K562 (cell line): Measurements from ENCODE around the gene IRAK4. TPM values are rescaled to one million over a fixed set of nuclear protein-coding genes. Genes with fewer than 3 reads are reported as not detected.

ENCODE experiments used
- ATAC-seq: fragments of 200-7000 bp; cut with Tn5 transposase; 3 replicates; pipeline ENCODE4 v1.9.1; 2020; ENCODE audit warnings: moderate library complexity
- BruUV-seq: library from RNA; stranded (reverse); fragments of 400-500 nt; replicated peaks from 2 replicates; lab custom pipeline; 2021; lab: Mats Ljungman, UMichigan
- CTCF ChIA-PET: fragments of 300-600 bp; formaldehyde crosslinking; extraction: SDS; loops from one replicate; lab custom pipeline; 2021; ENCODE audit warnings: low intra/inter-chr PET ratio; lab: Yijun Ruan, JAX
- POLR2A ChIA-PET: fragments of 300-600, 350-650 bp; sonication (Branson Sonifier 250); formaldehyde crosslinking; extraction: SDS; loops from one replicate; lab custom pipeline; 2021; ENCODE audit warnings: antibody characterized with exemption, inconsistent platforms; lab: Yijun Ruan, JAX
- DNase-seq, 4 experiments: peaks; one replicate each; pipeline versions ENCODE4 v3.0.0 to v3.0.0-alpha.2; 2011 to 2018; ENCODE audit warnings: low spot score in 3 of 4, mixed read lengths in 3 of 4; ENCODE audit errors: extremely low read depth in 1 of 4
- FAIRE-seq: peaks from 2 replicates; lab custom pipeline; 2011; peaks lifted over from hg19 to GRCh38; lab: Jason Lieb, UNC
- H2AFZ ChIP-seq: 2 replicates; pipeline ENCODE4 v1.6.0; 2011; ENCODE audit warnings: low read depth, low read length, control low read depth, inconsistent platforms
- H3K27ac ChIP-seq: fragments of 200-600 bp; 3 replicates; pipeline ENCODE4 v1.8.0; 2011; ENCODE audit warnings: low read depth, mild to moderate bottlenecking, control low read depth, inconsistent platforms, low read length, moderate library complexity, mixed read lengths; ENCODE audit errors: extremely low read depth
- H3K27me3 ChIP-seq, 2 experiments: fragments of 300-600 bp in 1 of 2; 2 replicates in 1 of 2; 3 replicates in 1 of 2; pipeline versions ENCODE4 v1.6.0 to v1.8.0; 2011; ENCODE audit warnings: inconsistent platforms in 2 of 2, low read length in 2 of 2, mild to moderate bottlenecking in 1 of 2, mixed read lengths in 1 of 2, moderate library complexity in 1 of 2; ENCODE audit not compliant: control insufficient read depth in 2 of 2, insufficient read depth in 2 of 2
- H3K36me3 ChIP-seq: fragments of 300-600 bp; 3 replicates; pipeline ENCODE4 v1.8.0; 2011; ENCODE audit warnings: mild to moderate bottlenecking, low read length, inconsistent platforms; ENCODE audit not compliant: control insufficient read depth, insufficient read depth
- H3K4me1 ChIP-seq, 2 experiments: fragments of 200-600 bp in 1 of 2; replicated peaks in 1 of 2; 2 replicates in 1 of 2; 3 replicates in 1 of 2; pipeline versions ENCODE4 v1.5.1 to v1.8.0; 2011; ENCODE audit warnings: inconsistent platforms in 2 of 2, low read length in 2 of 2, mild to moderate bottlenecking in 1 of 2, mixed read lengths in 1 of 2, moderate library complexity in 1 of 2; ENCODE audit not compliant: control insufficient read depth in 2 of 2, insufficient read depth in 2 of 2
- H3K4me2 ChIP-seq: 2 replicates; pipeline ENCODE4 v1.6.1; 2011; ENCODE audit warnings: low read length, control low read depth, inconsistent platforms, mixed read lengths; ENCODE audit not compliant: insufficient read depth
- H3K4me3 ChIP-seq: fragments of 200-600 bp; sonication (generic), shearing (Covaris generic); 2 replicates; pipeline ENCODE4 v1.5.1; 2016; ENCODE audit warnings: control low read depth, inconsistent platforms
- H3K79me2 ChIP-seq: fragments of 200-600 bp; 3 replicates; pipeline ENCODE4 v1.8.0; 2011; ENCODE audit warnings: low read length, inconsistent platforms; ENCODE audit not compliant: control insufficient read depth, insufficient read depth
- H3K9ac ChIP-seq, 2 experiments: 2 replicates each; pipeline versions ENCODE4 v1.6.0 to v1.6.1; 2011; ENCODE audit warnings: low read depth in 2 of 2, low read length in 2 of 2, control low read depth in 1 of 2, inconsistent platforms in 1 of 2, mild to moderate bottlenecking in 1 of 2, mixed read lengths in 1 of 2; ENCODE audit not compliant: insufficient read depth in 1 of 2
- H3K9me1 ChIP-seq: one replicate; pipeline ENCODE4 v1.6.0; 2011; ENCODE audit warnings: inconsistent platforms, mild to moderate bottlenecking, low read length, moderate library complexity; ENCODE audit not compliant: control insufficient read depth, insufficient read depth
- H3K9me3 ChIP-seq: replicated peaks from 2 replicates; pipeline ENCODE4 v1.5.1; 2011; ENCODE audit warnings: low read depth, low read length, inconsistent platforms; ENCODE audit not compliant: control insufficient read depth, insufficient read depth
- H4K20me1 ChIP-seq: replicated peaks from 2 replicates; pipeline ENCODE4 v1.6.1; 2011; ENCODE audit warnings: low read length, inconsistent platforms, mixed read lengths; ENCODE audit not compliant: control insufficient read depth, insufficient read depth
- KDM4B ChIP-seq, 2 experiments: fragments of 450-650 bp in 1 of 2; sonication (generic) in 1 of 2; IDR thresholded peaks; 2 replicates each; pipeline ENCODE4 v1.6.1; 2016 to 2017; ENCODE audit warnings: borderline replicate concordance in 2 of 2, antibody characterized with exemption in 1 of 2, low read depth in 1 of 2, mild to moderate bottlenecking in 1 of 2
- KLF1 ChIP-seq: fragments of 450-650 bp; IDR thresholded peaks from 2 replicates; pipeline ENCODE4 v1.6.1; 2016; ENCODE audit warnings: missing genetic modification characterization, missing compliant biosample characterization
- PPARD ChIP-seq: fragments of 250-450 bp; sonication (Bioruptor Pico); IDR thresholded peaks from 2 replicates; pipeline ENCODE4 v1.8.0; 2022; ENCODE audit warnings: inconsistent platforms, mild to moderate bottlenecking, moderate library complexity
- WGBS: fragments of 100-300 bp; shearing (Covaris generic); methylation state at CpG from one replicate; pipeline ENCODE4 v1.1.6; 2016; ENCODE audit warnings: low coverage, mixed read lengths; ENCODE audit not compliant: insufficient coverage; ENCODE audit errors: missing lambda C conversion rate; 5-methylcytosine and 5-hydroxymethylcytosine counted together
- in situ Hi-C: fragments of 300-500 bp; cut with MboI; formaldehyde crosslinking; loops from 4 replicates; pipeline ENCODE4 v1.15.0; 2018; ENCODE audit warnings: inconsistent platforms, mixed read lengths
- intact Hi-C: fragments of 100-400 bp; cut with micrococcal nuclease; formaldehyde crosslinking; loops from 2 replicates; pipeline ENCODE4 v1.14.2; 2022
- polyA plus RNA-seq, 8 experiments: library from polyadenylated mRNA; depleted of rRNA in 4 of 8; stranded (reverse) in 5 of 8; unstranded in 3 of 8; fragments of >200 nt; fragmentation: Nextera tagmentation in 2 of 8; fragmentation: Illumina TruSeq in 1 of 8; extraction: Ambion mirVana in 2 of 8; extraction: Trizol in 1 of 8; gene quantifications; 2 replicates each; pipeline versions ENCODE4 v1.2.1 to v1.2.3, GENCODE V29; 2011 to 2014; ENCODE audit warnings: inconsistent platforms in 1 of 8, missing spikeins in 1 of 8
- total RNA-seq, 7 experiments: library from RNA; depleted of rRNA in 6 of 7; stranded (reverse); fragments of >200 nt in 6 of 7; fragmentation: Illumina TruSeq in 2 of 7; extraction: Trizol in 2 of 7; gene quantifications; 2 replicates each; pipeline versions ENCODE4 v1.2.1 to v1.2.3, GENCODE V29; 2011 to 2021; ENCODE audit warnings: low replicate concordance in 1 of 7
- TF ChIP-seq, protein P1 (sequence below): fragments of 450-650 bp; IDR thresholded peaks from 2 replicates; pipeline ENCODE4 v1.6.1; 2017; ENCODE audit warnings: antibody characterized with exemption
- TF ChIP-seq, protein P2 (sequence below), 2 experiments: fragments of 200-800 bp in 1 of 2; sonication (Bioruptor generic) in 1 of 2; sonication (generic) in 1 of 2; formaldehyde crosslinking in 1 of 2; IDR thresholded peaks in 1 of 2; conservative IDR thresholded peaks in 1 of 2; 2 replicates each; pipeline versions ENCODE4 v1.5.0 to v1.6.1; 2016 to 2020; ENCODE audit warnings: missing compliant biosample characterization in 1 of 2, missing genetic modification characterization in 1 of 2, missing genetic modification reagents in 1 of 2
- TF ChIP-seq, protein P3 (sequence below), 2 experiments: fragments of 150-350 bp in 1 of 2; IDR thresholded peaks; 2 replicates each; pipeline ENCODE4 v1.6.1; 2012 to 2016; ENCODE audit warnings: low read depth in 2 of 2, low read length in 2 of 2, mild to moderate bottlenecking in 1 of 2, moderate library complexity in 1 of 2

The IRAK4 gene
- total and polyA plus RNA-seq, 9 of the 15 experiments (the other 6 are each of a cell fraction or from before 2014, with no cell fraction given) = 10.8 to 34.5 (median 16.0) TPM

DNA sequence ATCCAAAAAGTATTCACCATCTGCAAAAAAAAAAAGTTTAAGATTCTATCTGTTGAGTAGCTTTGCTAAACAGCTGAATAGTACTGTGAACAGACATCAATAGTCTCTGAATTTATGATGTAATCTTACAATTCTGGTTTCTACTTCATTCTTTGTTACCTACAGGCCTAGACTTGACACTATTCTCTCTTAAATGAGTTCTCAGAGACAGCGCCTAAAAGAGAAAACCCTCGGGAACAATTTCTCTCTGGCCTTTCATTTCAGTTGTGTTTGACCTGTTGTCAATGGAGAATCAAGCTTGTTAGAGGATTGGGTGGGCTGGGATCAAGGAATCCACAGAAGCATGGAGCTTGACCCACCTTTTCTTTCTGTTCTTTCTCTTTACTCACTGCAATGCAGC, 53.3 kb downstream of the IRAK4 start:
- Histone ChIP-seq H3K4me2 (no peak overlapping the region), H2AFZ (peak overlapping the region; percentile 33; the same call in 1 of the 2 replicates), H3K4me1 (no peaks in the 10 kb centered on the region), H3K27ac (no peak overlapping the region), H3K9me3 (no peaks in the 10 kb centered on the region), H3K4me3 (no peak overlapping the region), H3K79me2 (no peaks in the 10 kb centered on the region), H3K9me1 (no peaks in the 10 kb centered on the region), H4K20me1 (no peaks in the 10 kb centered on the region), H3K36me3 (no peaks in the 10 kb centered on the region), H3K27me3 (peaks cover 0 to 2% of the 10 kb centered on the region in 2 experiments; a peak in 3 of 5 replicates), H3K9ac (no peak overlapping the region)
- FAIRE-seq = no peak
- ChIA-PET CTCF (interaction anchor here (0.6 kb wide), 1 partner anchor 1335 kb away, joined by 3 read pairs; no protein-coding TSS in a partner anchor), POLR2A (interaction anchor here (0.7 kb wide), 1 partner anchor 15 kb away, joined by 3 read pairs; no protein-coding TSS in a partner anchor)
- 0% methylated on average over 2 of the region's 2 CpGs for WGBS
- BruUV-seq = no TSS peak
- ATAC-seq = no peak
- TF ChIP-seq, protein P1, sequence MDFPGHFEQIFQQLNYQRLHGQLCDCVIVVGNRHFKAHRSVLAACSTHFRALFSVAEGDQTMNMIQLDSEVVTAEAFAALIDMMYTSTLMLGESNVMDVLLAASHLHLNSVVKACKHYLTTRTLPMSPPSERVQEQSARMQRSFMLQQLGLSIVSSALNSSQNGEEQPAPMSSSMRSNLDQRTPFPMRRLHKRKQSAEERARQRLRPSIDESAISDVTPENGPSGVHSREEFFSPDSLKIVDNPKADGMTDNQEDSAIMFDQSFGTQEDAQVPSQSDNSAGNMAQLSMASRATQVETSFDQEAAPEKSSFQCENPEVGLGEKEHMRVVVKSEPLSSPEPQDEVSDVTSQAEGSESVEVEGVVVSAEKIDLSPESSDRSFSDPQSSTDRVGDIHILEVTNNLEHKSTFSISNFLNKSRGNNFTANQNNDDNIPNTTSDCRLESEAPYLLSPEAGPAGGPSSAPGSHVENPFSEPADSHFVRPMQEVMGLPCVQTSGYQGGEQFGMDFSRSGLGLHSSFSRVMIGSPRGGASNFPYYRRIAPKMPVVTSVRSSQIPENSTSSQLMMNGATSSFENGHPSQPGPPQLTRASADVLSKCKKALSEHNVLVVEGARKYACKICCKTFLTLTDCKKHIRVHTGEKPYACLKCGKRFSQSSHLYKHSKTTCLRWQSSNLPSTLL = no peak
- TF ChIP-seq KDM4B (IDR thresholded peaks at IDR 0.05; ENCODE audit: borderline replicate concordance in 2 of 2, low read depth in 1 of 2) = no peak
- no peak for DNase-seq
- intact Hi-C loops (no loop called here), in situ Hi-C loops (no loop called here)

DNA sequence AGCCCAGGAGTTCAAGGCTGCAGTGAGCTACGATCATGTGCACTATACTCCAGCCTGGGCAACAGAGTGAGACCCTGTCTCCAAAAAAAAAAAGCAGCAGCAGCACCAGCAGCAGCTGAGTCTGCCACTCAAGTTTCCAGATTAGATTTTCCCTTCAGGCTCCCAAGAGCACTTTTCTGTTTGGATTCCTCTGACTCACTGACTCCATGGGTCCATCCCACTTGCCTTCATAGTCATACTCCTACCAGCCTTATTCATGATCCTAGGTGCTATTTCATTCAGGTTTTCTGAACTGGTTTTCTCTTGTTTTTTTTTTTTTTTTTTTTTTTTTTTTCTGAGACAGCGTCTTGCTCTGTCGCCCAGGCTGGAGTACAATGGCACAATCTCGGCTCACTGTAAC, 54.2 kb downstream of the IRAK4 start:
- 40% methylated on average over 1 of the region's 4 CpGs for WGBS

More for the DNA sequence above, 54.2 kb downstream of the IRAK4 start:
- Histone ChIP-seq H3K9me3 (no peaks in the 10 kb centered on the region), H3K4me1 (no peaks in the 10 kb centered on the region), H2AFZ (no peak overlapping the region), H3K79me2 (no peaks in the 10 kb centered on the region)
- TF ChIP-seq PPARD (CRISPR knock-in tag) (no peak), KLF1 (tag) (no peak)
- TF ChIP-seq, protein P2, sequence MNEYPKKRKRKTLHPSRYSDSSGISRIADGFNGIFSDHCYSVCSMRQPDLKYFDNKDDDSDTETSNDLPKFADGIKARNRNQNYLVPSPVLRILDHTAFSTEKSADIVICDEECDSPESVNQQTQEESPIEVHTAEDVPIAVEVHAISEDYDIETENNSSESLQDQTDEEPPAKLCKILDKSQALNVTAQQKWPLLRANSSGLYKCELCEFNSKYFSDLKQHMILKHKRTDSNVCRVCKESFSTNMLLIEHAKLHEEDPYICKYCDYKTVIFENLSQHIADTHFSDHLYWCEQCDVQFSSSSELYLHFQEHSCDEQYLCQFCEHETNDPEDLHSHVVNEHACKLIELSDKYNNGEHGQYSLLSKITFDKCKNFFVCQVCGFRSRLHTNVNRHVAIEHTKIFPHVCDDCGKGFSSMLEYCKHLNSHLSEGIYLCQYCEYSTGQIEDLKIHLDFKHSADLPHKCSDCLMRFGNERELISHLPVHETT (CRISPR knock-in tag; conservative IDR thresholded peaks at IDR 0.05 in 1 of 2, IDR thresholded peaks at IDR 0.05 in 1 of 2) = no peak
- TF ChIP-seq, protein P3, sequence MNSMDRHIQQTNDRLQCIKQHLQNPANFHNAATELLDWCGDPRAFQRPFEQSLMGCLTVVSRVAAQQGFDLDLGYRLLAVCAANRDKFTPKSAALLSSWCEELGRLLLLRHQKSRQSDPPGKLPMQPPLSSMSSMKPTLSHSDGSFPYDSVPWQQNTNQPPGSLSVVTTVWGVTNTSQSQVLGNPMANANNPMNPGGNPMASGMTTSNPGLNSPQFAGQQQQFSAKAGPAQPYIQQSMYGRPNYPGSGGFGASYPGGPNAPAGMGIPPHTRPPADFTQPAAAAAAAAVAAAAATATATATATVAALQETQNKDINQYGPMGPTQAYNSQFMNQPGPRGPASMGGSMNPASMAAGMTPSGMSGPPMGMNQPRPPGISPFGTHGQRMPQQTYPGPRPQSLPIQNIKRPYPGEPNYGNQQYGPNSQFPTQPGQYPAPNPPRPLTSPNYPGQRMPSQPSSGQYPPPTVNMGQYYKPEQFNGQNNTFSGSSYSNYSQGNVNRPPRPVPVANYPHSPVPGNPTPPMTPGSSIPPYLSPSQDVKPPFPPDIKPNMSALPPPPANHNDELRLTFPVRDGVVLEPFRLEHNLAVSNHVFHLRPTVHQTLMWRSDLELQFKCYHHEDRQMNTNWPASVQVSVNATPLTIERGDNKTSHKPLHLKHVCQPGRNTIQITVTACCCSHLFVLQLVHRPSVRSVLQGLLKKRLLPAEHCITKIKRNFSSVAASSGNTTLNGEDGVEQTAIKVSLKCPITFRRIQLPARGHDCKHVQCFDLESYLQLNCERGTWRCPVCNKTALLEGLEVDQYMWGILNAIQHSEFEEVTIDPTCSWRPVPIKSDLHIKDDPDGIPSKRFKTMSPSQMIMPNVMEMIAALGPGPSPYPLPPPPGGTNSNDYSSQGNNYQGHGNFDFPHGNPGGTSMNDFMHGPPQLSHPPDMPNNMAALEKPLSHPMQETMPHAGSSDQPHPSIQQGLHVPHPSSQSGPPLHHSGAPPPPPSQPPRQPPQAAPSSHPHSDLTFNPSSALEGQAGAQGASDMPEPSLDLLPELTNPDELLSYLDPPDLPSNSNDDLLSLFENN (IDR thresholded peaks at IDR 0.05; ENCODE audit: low read depth in 2 of 2, low read length in 2 of 2) = no peak
- TF ChIP-seq, all 486 proteins: peak for 0
- BruUV-seq = no TSS peak
- Histone ChIP-seq H3K27me3 (peaks cover 0 to 2% of the 10 kb centered on the region in 2 experiments; a peak in 3 of 5 replicates), H3K9me1 (no peaks in the 10 kb centered on the region), H3K27ac (no peak overlapping the region), H3K4me3 (no peak overlapping the region), H3K36me3 (no peaks in the 10 kb centered on the region), H4K20me1 (no peaks in the 10 kb centered on the region), H3K9ac (no peak overlapping the region), H3K4me2 (no peak overlapping the region)
- in situ Hi-C loops (no loop called here), intact Hi-C loops (no loop called here)
- FAIRE-seq (no peak), ATAC-seq (no peak), DNase-seq (no peak)
- CTCF ChIA-PET = no interaction called here
- POLR2A ChIA-PET = interaction anchor here (0.7 kb wide), 1 partner anchor 16 kb away, joined by 3 read pairs; no protein-coding TSS in a partner anchor
